HepG2 (cell line): Measurements from ENCODE around the gene NCMAP. TPM values are rescaled to one million over a fixed set of nuclear protein-coding genes. Genes with fewer than 3 reads are reported as not detected.

Source experiments
- BCL3 ChIP-seq: sonication (generic); formaldehyde crosslinking; IDR thresholded peaks from 2 replicates; pipeline ENCODE4 v1.5.1; 2020; ENCODE audit warnings: mild to moderate bottlenecking, missing genetic modification reagents, moderate library complexity
- KDM2A ChIP-seq: sonication (generic); formaldehyde crosslinking; IDR thresholded peaks from 2 replicates; pipeline ENCODE4 v1.4.0; 2020; ENCODE audit warnings: low read depth, missing genetic modification reagents, borderline replicate concordance
- MBD4 ChIP-seq: IDR thresholded peaks from 2 replicates; pipeline ENCODE4 v1.6.1; 2012; ENCODE audit warnings: low read length, inconsistent platforms, borderline replicate concordance
- NCOR1 ChIP-seq: fragments of 200-600 bp; sonication (generic); IDR thresholded peaks from 2 replicates; pipeline ENCODE4 v1.7.0; 2017; ENCODE audit warnings: antibody characterized with exemption, low read length, borderline replicate concordance
- PTBP1 ChIP-seq: fragments of 200-400 bp; formaldehyde crosslinking; IDR thresholded peaks from 2 replicates; pipeline ENCODE4 v1.6.1; 2018; ENCODE audit warnings: low read length, low read depth; ENCODE audit not compliant: poor library complexity, severe bottlenecking
- REXO4 ChIP-seq: sonication (generic); formaldehyde crosslinking; IDR thresholded peaks from 2 replicates; pipeline ENCODE4 v1.8.0; 2022; ENCODE audit warnings: missing genetic modification reagents, mild to moderate bottlenecking, borderline replicate concordance
- SCMH1 ChIP-seq: sonication (generic); formaldehyde crosslinking; IDR thresholded peaks from 2 replicates; pipeline ENCODE4 v1.9.0; 2021; ENCODE audit warnings: missing genetic modification reagents, mild to moderate bottlenecking, borderline replicate concordance
- SMAD9 ChIP-seq: sonication (generic); formaldehyde crosslinking; IDR thresholded peaks from 2 replicates; pipeline ENCODE4 v1.5.1; 2020; ENCODE audit warnings: mild to moderate bottlenecking, missing genetic modification reagents
- ZFP37 ChIP-seq: sonication (generic); formaldehyde crosslinking; IDR thresholded peaks from 2 replicates; pipeline ENCODE4 v1.4.0; 2020; ENCODE audit warnings: missing genetic modification reagents, borderline replicate concordance
- ZNF605 ChIP-seq: sonication (generic); formaldehyde crosslinking; IDR thresholded peaks from 2 replicates; pipeline ENCODE4 v1.8.0; 2022; ENCODE audit warnings: mild to moderate bottlenecking, missing genetic modification reagents
- ZNF614 ChIP-seq: IDR thresholded peaks from 2 replicates; pipeline ENCODE4 v1.6.1; 2018; ENCODE audit warnings: missing biosample characterization, missing genetic modification reagents, inconsistent platforms, borderline replicate concordance
- ZNF687 ChIP-seq: sonication (generic); formaldehyde crosslinking; IDR thresholded peaks from 2 replicates; pipeline ENCODE4 v1.5.1; 2020; ENCODE audit warnings: mild to moderate bottlenecking, missing genetic modification reagents, moderate library complexity
- ZNF883 ChIP-seq: sonication (generic); formaldehyde crosslinking; IDR thresholded peaks from 2 replicates; pipeline ENCODE4 v1.5.1; 2020; ENCODE audit warnings: mild to moderate bottlenecking, missing genetic modification reagents; ENCODE audit errors: not compliant biosample characterization
- polyA plus RNA-seq, 8 experiments: library from polyadenylated mRNA; depleted of rRNA in 3 of 8; stranded (reverse) in 7 of 8; unstranded in 1 of 8; fragments of >200 nt; fragmentation: Illumina TruSeq in 4 of 8; extraction: Trizol in 4 of 8; gene quantifications; 2 replicates each; pipeline versions ENCODE4 v1.2.1 to v1.2.3, GENCODE V29; 2011 to 2016; ENCODE audit warnings: low read depth in 4 of 8, missing spikeins in 1 of 8, mixed read lengths in 1 of 8; ENCODE audit not compliant: insufficient read depth in 1 of 8
- total RNA-seq, 5 experiments: library from RNA; depleted of rRNA; stranded (reverse); fragments of >200 nt; fragmentation: Illumina TruSeq; extraction: Trizol; gene quantifications; 2 replicates each; pipeline ENCODE4 v1.2.3, GENCODE V29; 2016; ENCODE audit warnings: low read depth in 1 of 5
- TF ChIP-seq, protein P1 (sequence below): sonication (generic); formaldehyde crosslinking; IDR thresholded peaks from one replicate; pipeline ENCODE4 v1.5.1; 2020; ENCODE audit warnings: mild to moderate bottlenecking, missing genetic modification reagents; ENCODE audit errors: not compliant biosample characterization

Gene NCMAP
- total and polyA plus RNA-seq, 2 of the 13 experiments (the other 11 are each of a cell fraction or from before 2014, with no cell fraction given): 2.7 to 20.0 TPM

DNA sequence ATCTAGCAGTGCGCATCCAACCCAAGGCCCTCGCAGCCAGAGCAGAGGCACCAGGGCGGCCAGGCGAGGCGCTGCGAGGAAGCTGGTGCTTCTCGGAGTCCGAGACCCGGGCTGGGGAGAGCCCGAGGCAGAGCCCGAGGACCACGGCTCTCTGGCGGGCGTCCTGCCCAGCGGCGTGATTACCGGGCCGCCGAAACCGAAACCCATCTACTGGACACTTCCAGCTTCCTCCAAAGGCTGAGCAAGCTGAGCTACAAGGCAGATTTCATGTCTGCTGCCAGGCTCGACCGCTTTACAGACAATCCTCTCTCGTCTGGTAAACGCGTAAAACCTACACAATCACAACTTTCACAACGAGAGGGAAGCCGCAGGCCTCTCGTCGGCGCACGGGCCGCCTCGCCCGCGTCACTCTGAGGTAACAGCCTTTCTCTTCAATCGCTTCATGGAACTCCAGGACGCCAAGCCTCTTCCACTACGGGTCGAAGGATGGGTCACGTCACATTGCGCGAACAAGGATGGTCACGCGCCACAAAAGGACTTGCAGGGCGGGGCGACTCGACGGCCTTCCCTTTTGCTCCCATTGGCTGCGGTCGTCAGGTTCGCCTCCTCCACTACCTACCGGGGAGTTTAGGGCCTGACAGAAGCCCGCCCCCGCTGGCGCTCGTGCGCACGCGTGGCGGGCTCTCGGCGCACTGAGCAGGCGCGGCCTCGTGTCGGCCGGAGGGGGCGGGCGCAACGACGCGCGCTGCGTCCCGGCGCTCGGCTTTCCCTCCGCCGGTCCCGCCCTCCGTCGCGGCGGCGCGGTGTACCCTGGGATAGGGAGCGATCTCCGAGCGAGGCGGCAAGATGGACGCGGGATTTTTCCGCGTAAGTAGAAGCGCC is 86.8 kb downstream of the NCMAP start, which contains the start of gene SRRM1 (continued):
- TF ChIP-seq, protein P1, sequence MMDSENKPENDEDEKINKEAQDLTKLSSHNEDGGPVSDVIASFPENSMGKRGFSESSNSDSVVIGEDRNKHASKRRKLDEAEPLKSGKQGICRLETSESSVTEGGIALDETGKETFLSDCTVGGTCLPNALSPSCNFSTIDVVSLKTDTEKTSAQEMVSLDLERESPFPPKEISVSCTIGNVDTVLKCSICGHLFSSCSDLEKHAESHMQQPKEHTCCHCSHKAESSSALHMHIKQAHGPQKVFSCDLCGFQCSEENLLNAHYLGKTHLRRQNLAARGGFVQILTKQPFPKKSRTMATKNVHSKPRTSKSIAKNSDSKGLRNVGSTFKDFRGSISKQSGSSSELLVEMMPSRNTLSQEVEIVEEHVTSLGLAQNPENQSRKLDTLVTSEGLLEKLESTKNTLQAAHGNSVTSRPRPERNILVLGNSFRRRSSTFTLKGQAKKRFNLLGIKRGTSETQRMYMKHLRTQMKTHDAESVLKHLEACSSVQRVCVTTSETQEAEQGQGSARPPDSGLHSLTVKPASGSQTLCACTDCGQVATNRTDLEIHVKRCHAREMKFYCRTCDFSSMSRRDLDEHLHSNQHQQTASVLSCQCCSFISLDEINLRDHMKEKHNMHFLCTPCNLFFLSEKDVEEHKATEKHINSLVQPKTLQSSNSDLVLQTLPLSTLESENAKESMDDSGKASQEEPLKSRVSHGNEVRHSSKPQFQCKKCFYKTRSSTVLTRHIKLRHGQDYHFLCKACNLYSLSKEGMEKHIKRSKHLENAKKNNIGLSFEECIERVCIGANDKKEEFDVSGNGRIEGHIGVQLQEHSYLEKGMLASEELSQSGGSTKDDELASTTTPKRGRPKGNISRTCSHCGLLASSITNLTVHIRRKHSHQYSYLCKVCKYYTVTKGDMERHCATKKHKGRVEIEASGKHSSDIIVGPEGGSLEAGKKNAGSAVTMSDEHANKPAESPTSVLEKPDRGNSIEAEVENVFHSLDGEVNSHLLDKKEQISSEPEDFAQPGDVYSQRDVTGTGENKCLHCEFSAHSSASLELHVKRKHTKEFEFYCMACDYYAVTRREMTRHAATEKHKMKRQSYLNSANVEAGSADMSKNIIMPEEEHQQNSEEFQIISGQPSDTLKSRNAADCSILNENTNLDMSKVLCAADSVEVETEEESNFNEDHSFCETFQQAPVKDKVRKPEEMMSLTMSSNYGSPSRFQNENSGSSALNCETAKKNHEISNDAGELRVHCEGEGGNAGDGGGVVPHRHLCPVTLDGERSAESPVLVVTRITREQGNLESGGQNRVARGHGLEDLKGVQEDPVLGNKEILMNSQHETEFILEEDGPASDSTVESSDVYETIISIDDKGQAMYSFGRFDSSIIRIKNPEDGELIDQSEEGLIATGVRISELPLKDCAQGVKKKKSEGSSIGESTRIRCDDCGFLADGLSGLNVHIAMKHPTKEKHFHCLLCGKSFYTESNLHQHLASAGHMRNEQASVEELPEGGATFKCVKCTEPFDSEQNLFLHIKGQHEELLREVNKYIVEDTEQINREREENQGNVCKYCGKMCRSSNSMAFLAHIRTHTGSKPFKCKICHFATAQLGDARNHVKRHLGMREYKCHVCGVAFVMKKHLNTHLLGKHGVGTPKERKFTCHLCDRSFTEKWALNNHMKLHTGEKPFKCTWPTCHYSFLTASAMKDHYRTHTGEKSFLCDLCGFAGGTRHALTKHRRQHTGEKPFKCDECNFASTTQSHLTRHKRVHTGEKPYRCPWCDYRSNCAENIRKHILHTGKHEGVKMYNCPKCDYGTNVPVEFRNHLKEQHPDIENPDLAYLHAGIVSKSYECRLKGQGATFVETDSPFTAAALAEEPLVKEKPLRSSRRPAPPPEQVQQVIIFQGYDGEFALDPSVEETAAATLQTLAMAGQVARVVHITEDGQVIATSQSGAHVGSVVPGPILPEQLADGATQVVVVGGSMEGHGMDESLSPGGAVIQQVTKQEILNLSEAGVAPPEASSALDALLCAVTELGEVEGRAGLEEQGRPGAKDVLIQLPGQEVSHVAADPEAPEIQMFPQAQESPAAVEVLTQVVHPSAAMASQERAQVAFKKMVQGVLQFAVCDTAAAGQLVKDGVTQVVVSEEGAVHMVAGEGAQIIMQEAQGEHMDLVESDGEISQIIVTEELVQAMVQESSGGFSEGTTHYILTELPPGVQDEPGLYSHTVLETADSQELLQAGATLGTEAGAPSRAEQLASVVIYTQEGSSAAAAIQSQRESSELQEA: peak; percentile 19
- peak; percentile 77 for TF ChIP-seq KDM2A (CRISPR knock-in tag)
- peak; percentile 85; the same call in 1 of the 2 replicates for TF ChIP-seq SMAD9 (CRISPR knock-in tag)
- no peak for TF ChIP-seq SCMH1 (CRISPR knock-in tag)
- no peak for TF ChIP-seq REXO4 (CRISPR knock-in tag)
- peak; percentile 80 for TF ChIP-seq BCL3 (CRISPR knock-in tag)
- peak; percentile 89 for TF ChIP-seq ZNF883 (CRISPR knock-in tag)
- peak; percentile 95 for TF ChIP-seq ZNF605 (CRISPR knock-in tag)
- no peak for TF ChIP-seq NCOR1
- TF ChIP-seq MBD4: no peak
- 0 out of 2 replicates have a peak, but pooled peaks have one; percentile 30 for TF ChIP-seq ZNF614 (CRISPR knock-in tag)
- TF ChIP-seq ZNF687 (CRISPR knock-in tag): peak; percentile 87
- no peak for TF ChIP-seq ZFP37 (CRISPR knock-in tag)
- TF ChIP-seq PTBP1: no peak
